GM19043 (cell line): ENCODE data around the gene PBRM1.
"Not testable (repeated sequence)": the region's sequence is repeated elsewhere in the genome, so short reads cannot be mapped to it uniquely, and the experiment has no call there.

Experiments used
- ATAC-seq: cut with Tn5 transposase; IDR thresholded peaks from one replicate; pipeline ENCODE4 v1.9.1; 2021; ENCODE audit warnings: low read depth; ENCODE audit not compliant: unreplicated experiment

The PBRM1 gene

GRCh38 chr3:52537165-52537620, 148.5 kb downstream of the PBRM1 start:
- no peak for ATAC-seq

- peak; percentile 92 for ATAC-seq
These were observed 149.1 kb downstream of the PBRM1 start, which contains the start of gene UQCC5 for GRCh38 chr3:52536369-52537164. Gene UQCC5, plus strand, starts transcription at chr3:52536605. Its CDS starts 151 bp downstream, at chr3:52536756.

GRCh38 chr3:52536112-52536368, 149.7 kb downstream of the PBRM1 start:
- ATAC-seq, result no peak

- ATAC-seq, result no peak
These were observed 150.2 kb downstream of the PBRM1 start for GRCh38 chr3:52535411-52536111.

GRCh38 chr3:52534281-52535183, 151.2 kb downstream of the PBRM1 start:
- no peak for ATAC-seq

- no peak for ATAC-seq
These were observed 152.0 kb downstream of the PBRM1 start, which contains the start of gene NT5DC2 for GRCh38 chr3:52533623-52534280. Gene NT5DC2, minus strand, starts transcription at chr3:52533857. Its CDS starts 120 bp downstream, at chr3:52533737.

- no peak for ATAC-seq
These were observed 152.7 kb downstream of the PBRM1 start for GRCh38 chr3:52532838-52533622.

- ATAC-seq, result no peak
These were observed 153.2 kb downstream of the PBRM1 start for GRCh38 chr3:52532517-52532837.

GRCh38 chr3:52531860-52532516, 153.7 kb downstream of the PBRM1 start:
- no peak for ATAC-seq

- ATAC-seq, result no peak
These were observed 154.5 kb downstream of the PBRM1 start for GRCh38 chr3:52530918-52531826.

GRCh38 chr3:52529376-52530333, 156.1 kb downstream of the PBRM1 start:
- no peak for ATAC-seq

GRCh38 chr3:52528586-52529375, 156.9 kb downstream of the PBRM1 start:
- no peak for ATAC-seq

GRCh38 chr3:52527732-52528585, 157.8 kb downstream of the PBRM1 start:
- ATAC-seq, result no peak

GRCh38 chr3:52527039-52527731, 158.5 kb downstream of the PBRM1 start:
- ATAC-seq, result no peak

- not testable (repeated sequence) for ATAC-seq
These were observed 159.1 kb downstream of the PBRM1 start for GRCh38 chr3:52526671-52527038.
